ENCODE data around the gene MESP1.

DNA sequence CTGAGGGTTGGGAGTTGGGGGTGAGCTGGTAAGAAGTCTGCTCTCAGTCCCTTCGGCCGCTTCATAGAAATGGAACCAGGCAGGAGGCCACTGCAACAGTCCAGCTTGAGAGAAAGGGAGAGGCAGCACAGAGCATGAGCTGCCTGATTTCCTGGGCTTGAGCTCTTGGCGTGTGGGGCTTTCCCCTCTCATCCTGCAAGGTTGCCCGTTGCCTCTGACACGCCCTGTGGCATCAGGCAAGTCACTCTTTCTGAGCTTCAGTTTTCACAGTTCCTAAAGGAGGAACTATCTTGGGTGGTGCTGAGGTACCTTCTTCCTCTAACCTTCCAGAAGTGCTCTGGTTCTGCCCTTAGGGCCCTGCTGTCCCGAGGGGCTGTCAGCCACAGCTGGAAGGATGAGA lies 30.0 kb upstream of the MESP1 start:
- TF ChIP-seq TAF1 (IDR thresholded peaks at IDR 0.05; ENCODE audit: low read depth, low read length) (no peak), POLR2AphosphoS5 (IDR thresholded peaks at IDR 0.05; ENCODE audit: low read depth, low read length) (no peak), POLR2A (IDR thresholded peaks at IDR 0.05; ENCODE audit: low read depth, low read length) (no peak)
